ENCODE measurements around the gene LEPR.

The LEPR gene

DNA sequence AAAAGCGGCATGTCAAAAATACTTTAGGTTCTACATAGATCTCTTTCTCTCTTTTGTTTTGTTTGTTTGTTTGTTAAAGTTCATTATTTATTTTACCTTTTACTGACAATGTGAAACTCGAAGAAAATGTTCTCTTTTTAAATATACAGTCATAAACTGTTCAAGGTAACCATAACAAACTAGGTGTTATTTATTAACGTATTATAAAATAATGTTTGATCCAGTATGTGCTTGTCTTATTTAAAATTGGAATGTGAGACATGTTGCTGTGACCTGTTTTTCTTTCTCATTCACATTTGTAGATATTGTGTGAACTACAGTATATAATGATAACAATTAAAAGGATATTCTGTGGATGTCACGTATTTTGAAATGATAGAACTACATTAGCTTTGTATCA is 5.9 kb upstream of the LEPR start:
- TF ChIP-seq FOXP2 (optimal IDR thresholded peaks at IDR 0.05; ENCODE audit: control extremely low read depth, extremely low read length, insufficient read depth) (no peak), EZH2 (IDR thresholded peaks at IDR 0.05) (no peak), POLR2AphosphoS5 (IDR thresholded peaks at IDR 0.05; ENCODE audit: borderline replicate concordance, low read depth, low read length) (no peak)
- no peak for DNase-seq (ENCODE audit: low read depth, low spot score)
- Histone ChIP-seq H3K9me3 (ENCODE audit: low read depth, low read length) (no peaks in the 10 kb centered on the region), H3K9ac (ENCODE audit: insufficient read length) (no peak overlapping the region), H3K36me3 (ENCODE audit: insufficient read depth, low read length) (no peaks in the 10 kb centered on the region; the same call in none of the 2 replicates), H3K4me3 (no peak overlapping the region), H3K27ac (no peak overlapping the region)

DNA sequence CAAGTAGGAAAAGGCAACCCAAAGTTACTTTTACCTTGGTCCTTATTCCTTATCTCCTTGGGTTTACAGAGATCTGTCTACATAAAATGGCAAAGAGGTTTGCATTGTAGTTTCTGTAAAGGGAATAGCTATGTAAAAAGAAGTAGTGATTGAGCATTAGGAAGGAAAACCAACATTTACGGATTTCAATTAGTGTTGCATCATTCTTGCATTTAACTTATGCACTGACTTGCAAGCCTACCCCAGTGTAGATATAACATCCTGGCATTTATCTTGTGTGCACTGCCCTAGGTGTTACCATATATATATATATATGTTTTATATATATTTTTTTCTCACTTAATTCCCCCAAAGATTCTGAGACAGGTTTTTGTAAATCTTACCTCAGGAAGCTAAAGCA is 3.7 kb upstream of the LEPR start:
- no peaks in the 10 kb centered on the region; the same call in none of the 2 replicates for H3K36me3 ChIP-seq (ENCODE audit: insufficient read depth, low read length)
- TF ChIP-seq EZH2 (IDR thresholded peaks at IDR 0.05) (no peak), POLR2AphosphoS5 (IDR thresholded peaks at IDR 0.05; ENCODE audit: borderline replicate concordance, low read depth, low read length) (no peak), FOXP2 (optimal IDR thresholded peaks at IDR 0.05; ENCODE audit: control extremely low read depth, extremely low read length, insufficient read depth) (no peak)
- H3K4me3 ChIP-seq: no peak overlapping the region
- no peaks in the 10 kb centered on the region for H3K9me3 ChIP-seq (ENCODE audit: low read depth, low read length)
- no peak overlapping the region for H3K9ac ChIP-seq (ENCODE audit: insufficient read length)
- H3K27ac ChIP-seq: no peak overlapping the region
- no peak for DNase-seq (ENCODE audit: low read depth, low spot score)

- Histone ChIP-seq H3K9me3 (ENCODE audit: low read depth, low read length) (no peaks in the 10 kb centered on the region), H3K9ac (ENCODE audit: insufficient read length) (no peak overlapping the region), H3K36me3 (ENCODE audit: insufficient read depth, low read length) (no peaks in the 10 kb centered on the region; the same call in none of the 2 replicates), H3K4me3 (no peak overlapping the region), H3K27ac (no peak overlapping the region)
- TF ChIP-seq POLR2AphosphoS5 (IDR thresholded peaks at IDR 0.05; ENCODE audit: borderline replicate concordance, low read depth, low read length) (no peak), EZH2 (IDR thresholded peaks at IDR 0.05) (no peak), FOXP2 (optimal IDR thresholded peaks at IDR 0.05; ENCODE audit: control extremely low read depth, extremely low read length, insufficient read depth) (no peak)
- no peak for DNase-seq (ENCODE audit: low read depth, low spot score)
These were observed 2.7 kb upstream of the LEPR start for GRCh38 chr1:65417729-65418128.

DNA sequence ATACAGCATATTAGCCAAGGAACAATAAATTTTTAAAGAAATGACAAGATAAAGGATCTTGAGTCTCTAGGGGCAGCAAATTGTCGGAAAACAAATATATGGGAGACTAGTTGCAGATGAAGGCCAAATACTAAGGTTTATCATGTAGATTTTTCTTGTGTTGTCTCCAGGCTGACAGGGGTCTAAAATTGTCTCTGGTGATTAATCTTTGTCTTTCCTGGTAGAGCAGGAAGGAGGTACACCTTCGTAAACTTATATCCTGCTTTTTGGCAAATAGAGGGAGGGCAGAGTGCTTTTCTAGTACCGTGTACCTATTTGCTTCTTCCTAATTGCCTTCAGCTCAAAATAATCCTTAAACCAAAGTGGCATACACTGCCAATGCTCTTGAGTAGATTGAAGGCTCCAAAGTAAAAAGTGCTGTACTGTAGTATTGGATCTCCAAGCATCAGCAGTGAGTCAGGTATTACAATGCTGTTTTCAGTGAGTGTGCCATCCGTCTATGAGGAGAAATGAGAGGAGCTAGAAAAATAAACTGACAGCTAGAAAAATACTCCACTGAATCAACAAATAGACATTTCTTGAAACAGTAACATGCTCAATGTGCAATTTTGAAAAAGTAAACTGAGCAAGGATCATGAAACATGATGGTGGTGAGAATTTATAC is 1.8 kb upstream of the LEPR start:
- Histone ChIP-seq H3K9ac (ENCODE audit: insufficient read length) (no peak overlapping the region), H3K4me3 (no peak overlapping the region)

DNA sequence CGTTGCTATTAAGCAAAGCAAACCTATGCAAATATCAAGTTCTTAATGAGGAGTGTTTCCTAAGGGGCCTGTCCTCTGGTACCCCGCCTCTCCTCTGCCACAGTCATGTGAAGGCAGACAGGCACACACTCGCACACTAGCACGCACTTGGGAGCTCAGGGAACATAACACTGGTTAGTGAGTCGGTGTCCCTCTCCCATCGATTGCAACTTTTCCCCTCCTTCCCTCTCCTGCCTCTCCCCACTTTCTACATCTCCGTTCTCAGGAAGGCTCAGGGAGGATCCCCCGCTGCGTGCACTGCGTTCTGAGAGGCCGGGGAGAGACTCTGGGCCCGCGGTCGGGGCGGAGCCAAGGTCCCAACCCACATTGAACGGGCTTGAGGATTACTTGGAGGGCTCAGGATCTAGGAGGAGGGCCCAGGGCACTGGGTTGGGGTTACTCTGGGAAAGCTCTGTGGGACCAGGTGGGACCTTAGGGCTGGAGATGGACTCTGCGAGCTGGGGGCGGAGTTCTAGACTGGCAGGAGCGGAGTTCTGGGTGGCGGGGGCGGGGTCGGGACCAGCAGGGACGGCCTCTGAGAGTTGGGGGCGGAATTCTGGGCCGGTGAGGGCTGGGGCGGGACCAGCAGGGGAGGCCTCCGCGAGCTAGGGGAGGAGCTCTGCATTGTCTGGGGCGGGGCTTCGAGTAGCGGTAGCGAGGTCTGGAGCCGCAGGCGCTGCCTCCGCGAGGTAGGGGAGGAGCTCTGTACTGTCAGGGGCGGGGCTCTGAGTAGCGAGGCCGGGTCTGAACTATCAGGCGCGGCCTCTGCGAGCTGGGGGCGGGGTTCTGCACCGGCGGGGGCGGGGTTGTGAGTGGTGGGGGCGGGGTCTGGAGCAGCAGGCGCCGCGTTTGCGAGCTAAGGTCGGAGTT is 533 bp upstream of the LEPR start:
- DNase-seq (ENCODE audit: low read depth, low spot score): peak; percentile 87
- Histone ChIP-seq H3K9ac (ENCODE audit: insufficient read length) (peak overlapping the region; percentile 63), H3K27ac (peak overlapping the region; percentile 28; the same call in 1 of the 2 replicates), H3K9me3 (ENCODE audit: low read depth, low read length) (no peaks in the 10 kb centered on the region), H3K4me3 (peak overlapping the region; percentile 97), H3K36me3 (ENCODE audit: insufficient read depth, low read length) (no peaks in the 10 kb centered on the region)
- TF ChIP-seq POLR2AphosphoS5 (IDR thresholded peaks at IDR 0.05; ENCODE audit: borderline replicate concordance, low read depth, low read length): peak; percentile 56
- no peak for TF ChIP-seq EZH2 (IDR thresholded peaks at IDR 0.05)

More for the DNA sequence above, 1.8 kb upstream of the LEPR start:
- Histone ChIP-seq H3K9me3 (ENCODE audit: low read depth, low read length) (no peaks in the 10 kb centered on the region), H3K27ac (no peak overlapping the region), H3K36me3 (ENCODE audit: insufficient read depth, low read length) (no peaks in the 10 kb centered on the region; the same call in 1 of the 2 replicates)
- DNase-seq (ENCODE audit: low read depth, low spot score): no peak
- no peak for TF ChIP-seq EZH2 (IDR thresholded peaks at IDR 0.05)
- TF ChIP-seq POLR2AphosphoS5 (IDR thresholded peaks at IDR 0.05; ENCODE audit: borderline replicate concordance, low read depth, low read length): no peak
- no peak for TF ChIP-seq FOXP2 (optimal IDR thresholded peaks at IDR 0.05; ENCODE audit: control extremely low read depth, extremely low read length, insufficient read depth)

- Histone ChIP-seq H3K9ac (ENCODE audit: insufficient read length) (peak overlapping the region; percentile 89), H3K36me3 (ENCODE audit: insufficient read depth, low read length) (peaks cover 14% of the 10 kb centered on the region; the same call in 1 of the 2 replicates)
- TF ChIP-seq POLR2AphosphoS5 (IDR thresholded peaks at IDR 0.05; ENCODE audit: borderline replicate concordance, low read depth, low read length) (no peak), EZH2 (IDR thresholded peaks at IDR 0.05) (no peak), FOXP2 (optimal IDR thresholded peaks at IDR 0.05; ENCODE audit: control extremely low read depth, extremely low read length, insufficient read depth) (no peak)
These were observed 1.0 kb downstream of the LEPR start for GRCh38 chr1:65421351-65422025.

GRCh38 chr1:65422241-65423203 is 2.1 kb downstream of the LEPR start:
- Histone ChIP-seq H3K4me3 (no peak overlapping the region; the same call in 1 of the 2 replicates), H3K27ac (no peak overlapping the region), H3K36me3 (ENCODE audit: insufficient read depth, low read length) (peaks cover 18% of the 10 kb centered on the region; the same call in 1 of the 2 replicates), H3K9me3 (ENCODE audit: low read depth, low read length) (no peaks in the 10 kb centered on the region), H3K9ac (ENCODE audit: insufficient read length) (no peak overlapping the region)
- TF ChIP-seq POLR2AphosphoS5 (IDR thresholded peaks at IDR 0.05; ENCODE audit: borderline replicate concordance, low read depth, low read length) (no peak), EZH2 (IDR thresholded peaks at IDR 0.05) (no peak), FOXP2 (optimal IDR thresholded peaks at IDR 0.05; ENCODE audit: control extremely low read depth, extremely low read length, insufficient read depth) (no peak)
- DNase-seq (ENCODE audit: low read depth, low spot score): no peak

More at GRCh38 chr1:65421351-65422025, 1.0 kb downstream of the LEPR start:
- DNase-seq (ENCODE audit: low read depth, low spot score): no peak
- H3K4me3 ChIP-seq: peak overlapping the region; percentile 93
- H3K9me3 ChIP-seq (ENCODE audit: low read depth, low read length): no peaks in the 10 kb centered on the region
- no peak overlapping the region for H3K27ac ChIP-seq

Measured in SK-N-MC (cell line).